Fibroblast of lung (primary cell): ENCODE measurements around the gene ZNF584.

Experiments used
- EZH2 ChIP-seq: IDR thresholded peaks from 2 replicates; pipeline ENCODE4 v1.5.1; 2012; ENCODE audit warnings: low read length, control low read depth, mild to moderate bottlenecking; ENCODE audit errors: missing control alignments
- TF ChIP-seq, protein P1 (sequence below), 2 donors: IDR thresholded peaks in 1 of 2; conservative IDR thresholded peaks in 1 of 2; 1 replicate in 1 of 2; 2 replicates in 1 of 2; pipeline ENCODE4 v1.5.1; 2011 to 2012; ENCODE audit warnings: low read length in 2 of 2, control low read depth in 1 of 2, inconsistent platforms in 1 of 2, low read depth in 1 of 2, mild to moderate bottlenecking in 1 of 2

- TF ChIP-seq, protein P1, sequence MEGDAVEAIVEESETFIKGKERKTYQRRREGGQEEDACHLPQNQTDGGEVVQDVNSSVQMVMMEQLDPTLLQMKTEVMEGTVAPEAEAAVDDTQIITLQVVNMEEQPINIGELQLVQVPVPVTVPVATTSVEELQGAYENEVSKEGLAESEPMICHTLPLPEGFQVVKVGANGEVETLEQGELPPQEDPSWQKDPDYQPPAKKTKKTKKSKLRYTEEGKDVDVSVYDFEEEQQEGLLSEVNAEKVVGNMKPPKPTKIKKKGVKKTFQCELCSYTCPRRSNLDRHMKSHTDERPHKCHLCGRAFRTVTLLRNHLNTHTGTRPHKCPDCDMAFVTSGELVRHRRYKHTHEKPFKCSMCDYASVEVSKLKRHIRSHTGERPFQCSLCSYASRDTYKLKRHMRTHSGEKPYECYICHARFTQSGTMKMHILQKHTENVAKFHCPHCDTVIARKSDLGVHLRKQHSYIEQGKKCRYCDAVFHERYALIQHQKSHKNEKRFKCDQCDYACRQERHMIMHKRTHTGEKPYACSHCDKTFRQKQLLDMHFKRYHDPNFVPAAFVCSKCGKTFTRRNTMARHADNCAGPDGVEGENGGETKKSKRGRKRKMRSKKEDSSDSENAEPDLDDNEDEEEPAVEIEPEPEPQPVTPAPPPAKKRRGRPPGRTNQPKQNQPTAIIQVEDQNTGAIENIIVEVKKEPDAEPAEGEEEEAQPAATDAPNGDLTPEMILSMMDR (conservative IDR thresholded peaks at IDR 0.05 in 1 of 2, IDR thresholded peaks at IDR 0.05 in 1 of 2; ENCODE audit: low read depth in 1 of 2, low read length in 2 of 2): no peak
- TF ChIP-seq EZH2: no peak
Measured at GRCh38 chr19:58397533-58398037, 10.9 kb upstream of the ZNF584 start.
